Breast epithelium (tissue), 4 donors: Measurements from ENCODE around the gene CPAMD8. TPM values are rescaled to one million over a fixed set of nuclear protein-coding genes. Genes with fewer than 3 reads are reported as not detected.
A peak's percentile ranks its signal among the peaks of the same experiment; 100 is the strongest.

Source experiments
- DNase-seq, 2 donors: peaks; one replicate each; pipeline ENCODE4 v3.0.0-alpha.2; 2019; ENCODE audit warnings: low spot score in 2 of 2
- H3K27ac ChIP-seq, 2 donors: fragments of 200-600 bp; sonication (generic) in 1 of 2; one replicate each; pipeline ENCODE4 v1.5.1; 2016 to 2019; ENCODE audit warnings: mild to moderate bottlenecking in 1 of 2
- H3K27me3 ChIP-seq, 2 donors: fragments of 200-600 bp; sonication (generic) in 1 of 2; one replicate each; pipeline versions ENCODE4 v1.5.1 to v1.6.0; 2017 to 2019; ENCODE audit warnings: control low read depth in 1 of 2, mild to moderate bottlenecking in 1 of 2
- H3K36me3 ChIP-seq: fragments of 200-600 bp; one replicate; pipeline ENCODE4 v1.5.1; 2019
- H3K4me1 ChIP-seq, 2 donors: fragments of 200-600 bp; sonication (generic); one replicate each; pipeline ENCODE4 v1.5.1; 2016 to 2019; ENCODE audit warnings: control low read depth in 1 of 2
- H3K4me3 ChIP-seq, 3 donors: fragments of 200-600 bp; sonication (generic); 1 replicate in 2 of 3; 2 replicates in 1 of 3; pipeline ENCODE4 v1.5.1; 2016 to 2019; ENCODE audit warnings: mild to moderate bottlenecking in 3 of 3, moderate library complexity in 2 of 3
- H3K9me3 ChIP-seq, 2 donors: fragments of 200-600 bp; sonication (generic) in 1 of 2; one replicate each; pipeline ENCODE4 v1.5.1; 2016 to 2019; ENCODE audit warnings: control low read depth in 1 of 2
- CTCF ChIP-seq, 3 donors: fragments of 450-650 bp; IDR thresholded peaks; one replicate each; pipeline ENCODE4 v1.5.1; 2016 to 2017; ENCODE audit warnings: antibody characterized with exemption in 3 of 3, mild to moderate bottlenecking in 3 of 3, moderate library complexity in 3 of 3
- POLR2A ChIP-seq: fragments of 450-650 bp; IDR thresholded peaks from one replicate; pipeline ENCODE4 v1.6.1; 2016; ENCODE audit warnings: antibody characterized with exemption, mild to moderate bottlenecking, moderate library complexity
- POLR2AphosphoS5 ChIP-seq, 3 donors: sonication (generic); formaldehyde crosslinking; IDR thresholded peaks; one replicate each; pipeline ENCODE4 v1.6.1; 2017; ENCODE audit warnings: antibody characterized with exemption in 3 of 3
- intact Hi-C: fragments of 100-400 bp; cut with DNase I; formaldehyde crosslinking; loops from one replicate; pipeline ENCODE4 v1.15.1; 2023; ENCODE audit warnings: low total_unique reads
- total RNA-seq, 3 donors: library from RNA; depleted of rRNA; stranded (reverse); fragments of >200 nt; gene quantifications; one replicate each; pipeline ENCODE4 v1.1.0, GENCODE V29; 2016

The CPAMD8 gene
- total RNA-seq, 3 donors from 2014 or later = 9.5 to 24.0 (median 20.2) TPM

GRCh38 chr19:16871871-16872270 lies 154.7 kb downstream of the CPAMD8 start:
- Histone ChIP-seq H3K4me3 (no peak overlapping the region), H3K9me3 (no peaks in the 10 kb centered on the region), H3K27me3 (no peaks in the 10 kb centered on the region), H3K4me1 (no peaks in the 10 kb centered on the region), H3K36me3 (peaks cover 28% of the 10 kb centered on the region), H3K27ac (peak overlapping the region; percentile 1 to 78)
- TF ChIP-seq CTCF (IDR thresholded peaks at IDR 0.05) (no peak), POLR2A (no peak), POLR2AphosphoS5 (IDR thresholded peaks at IDR 0.05) (peak in 1 of 3 donors; percentile 19)
- intact Hi-C loops = no loop called here
- DNase-seq = no peak

GRCh38 chr19:16869331-16869972 lies 157.2 kb downstream of the CPAMD8 start:
- intact Hi-C loops = no loop called here
- Histone ChIP-seq H3K27me3 (no peaks in the 10 kb centered on the region), H3K9me3 (no peaks in the 10 kb centered on the region), H3K36me3 (peaks cover 22% of the 10 kb centered on the region), H3K4me1 (no peaks in the 10 kb centered on the region), H3K27ac (no peak overlapping the region), H3K4me3 (no peak overlapping the region)
- no peak for DNase-seq
- no peak for TF ChIP-seq POLR2AphosphoS5 (IDR thresholded peaks at IDR 0.05)
- TF ChIP-seq POLR2A = no peak
- no peak for TF ChIP-seq CTCF (IDR thresholded peaks at IDR 0.05)

- Histone ChIP-seq H3K4me1 (no peaks in the 10 kb centered on the region), H3K27me3 (no peaks in the 10 kb centered on the region), H3K9me3 (no peaks in the 10 kb centered on the region), H3K36me3 (peaks cover 25% of the 10 kb centered on the region), H3K4me3 (no peak overlapping the region), H3K27ac (no peak overlapping the region)
- no peak for TF ChIP-seq CTCF (IDR thresholded peaks at IDR 0.05)
- TF ChIP-seq POLR2A = no peak
- no peak for TF ChIP-seq POLR2AphosphoS5 (IDR thresholded peaks at IDR 0.05)
- intact Hi-C loops = no loop called here
- DNase-seq = no peak
These were observed 158.0 kb downstream of the CPAMD8 start for GRCh38 chr19:16868423-16869130.

GRCh38 chr19:16867211-16867610 lies 159.4 kb downstream of the CPAMD8 start:
- DNase-seq = no peak
- H3K9me3 ChIP-seq = no peaks in the 10 kb centered on the region
- no peak overlapping the region for H3K4me3 ChIP-seq
- H3K27me3 ChIP-seq = no peaks in the 10 kb centered on the region
- no peaks in the 10 kb centered on the region for H3K4me1 ChIP-seq
- H3K36me3 ChIP-seq = peaks cover 35% of the 10 kb centered on the region
- TF ChIP-seq POLR2AphosphoS5 (IDR thresholded peaks at IDR 0.05) (no peak), CTCF (IDR thresholded peaks at IDR 0.05) (no peak), POLR2A (no peak)
- intact Hi-C loops = no loop called here
- H3K27ac ChIP-seq = no peak overlapping the region

GRCh38 chr19:16862826-16863415 lies 163.7 kb downstream of the CPAMD8 start:
- H3K27ac ChIP-seq = no peak overlapping the region
- no peak for TF ChIP-seq POLR2A
- no peak for TF ChIP-seq POLR2AphosphoS5 (IDR thresholded peaks at IDR 0.05)
- TF ChIP-seq CTCF (IDR thresholded peaks at IDR 0.05) = no peak
- peaks cover 22% of the 10 kb centered on the region for H3K36me3 ChIP-seq
- DNase-seq = no peak
- no peaks in the 10 kb centered on the region for H3K9me3 ChIP-seq
- no peaks in the 10 kb centered on the region for H3K4me1 ChIP-seq
- intact Hi-C loops = no loop called here
- no peak overlapping the region for H3K4me3 ChIP-seq
- H3K27me3 ChIP-seq = no peaks in the 10 kb centered on the region
